NK-92 (cell line): ENCODE measurements around the gene NTN1.
"Not testable (repeated sequence)": the region's sequence is repeated elsewhere in the genome, so short reads cannot be mapped to it uniquely, and the experiment has no call there.

Source experiments
- DNase-seq: peaks from one replicate; lab custom pipeline; 2025; ENCODE audit not compliant: unreplicated experiment; lab: John Stamatoyannopoulos, UW

Gene NTN1

GRCh38 chr17:9080296-9080914, 59.1 kb downstream of the NTN1 start:
- no peak for DNase-seq

- no peak for DNase-seq
Measured at GRCh38 chr17:9080983-9081382, 59.7 kb downstream of the NTN1 start.

GRCh38 chr17:9086577-9086976, 65.3 kb downstream of the NTN1 start:
- no peak for DNase-seq

GRCh38 chr17:9087921-9088320, 66.6 kb downstream of the NTN1 start:
- DNase-seq, result no peak

GRCh38 chr17:9090641-9091096, 69.4 kb downstream of the NTN1 start:
- DNase-seq, result no peak

- no peak for DNase-seq
Measured at GRCh38 chr17:9094193-9094592, 72.9 kb downstream of the NTN1 start.

GRCh38 chr17:9095390-9095789, 74.1 kb downstream of the NTN1 start:
- no peak for DNase-seq

GRCh38 chr17:9098242-9098825, 77.0 kb downstream of the NTN1 start:
- DNase-seq, result no peak

GRCh38 chr17:9101356-9101755, 80.0 kb downstream of the NTN1 start:
- no peak for DNase-seq

GRCh38 chr17:9103193-9103592, 81.9 kb downstream of the NTN1 start:
- DNase-seq, result not testable (repeated sequence)

GRCh38 chr17:9104370-9105041, 83.2 kb downstream of the NTN1 start:
- DNase-seq, result no peak

- DNase-seq, result no peak
Measured at GRCh38 chr17:9105068-9105868, 84.0 kb downstream of the NTN1 start.

GRCh38 chr17:9106278-9106677, 85.0 kb downstream of the NTN1 start:
- DNase-seq, result not testable (repeated sequence)

- DNase-seq, result no peak
Measured at GRCh38 chr17:9107527-9107926, 86.2 kb downstream of the NTN1 start.

- no peak for DNase-seq
Measured at GRCh38 chr17:9108146-9108545, 86.8 kb downstream of the NTN1 start.

- no peak for DNase-seq
Measured at GRCh38 chr17:9109933-9110332, 88.6 kb downstream of the NTN1 start.

GRCh38 chr17:9110501-9110900, 89.2 kb downstream of the NTN1 start:
- DNase-seq, result no peak

GRCh38 chr17:9115214-9116191, 94.2 kb downstream of the NTN1 start:
- DNase-seq, result no peak

GRCh38 chr17:9116311-9116835, 95.1 kb downstream of the NTN1 start:
- DNase-seq, result no peak

- DNase-seq, result no peak
Measured at GRCh38 chr17:9116861-9117568, 95.7 kb downstream of the NTN1 start.
